ENCODE data around the gene FPR3.

Gene FPR3

GRCh38 chr19:51754109-51754508, 40.8 kb upstream of the FPR3 start:
- no peaks in the 10 kb centered on the region for H3K36me3 ChIP-seq (ENCODE audit: low read depth)
- ATAC-seq (ENCODE audit: low read depth) = no peak
- no peak for DNase-seq (ENCODE audit: low spot score)
- no peak overlapping the region for H3K27ac ChIP-seq (ENCODE audit: poor library complexity, severe bottlenecking)
- no peaks in the 10 kb centered on the region for H3K9me3 ChIP-seq (ENCODE audit: severe bottlenecking)
- no peak for TF ChIP-seq CTCF (IDR thresholded peaks at IDR 0.05; ENCODE audit: poor library complexity, severe bottlenecking)
- H3K27me3 ChIP-seq (ENCODE audit: insufficient read depth, poor library complexity, severe bottlenecking) = no peaks in the 10 kb centered on the region
- H3K4me1 ChIP-seq (ENCODE audit: insufficient read depth, poor library complexity, severe bottlenecking) = no peaks in the 10 kb centered on the region
- H3K4me3 ChIP-seq (ENCODE audit: severe bottlenecking) = no peak overlapping the region

- ATAC-seq (ENCODE audit: low read depth) (no peak), DNase-seq (ENCODE audit: low spot score) (no peak)
- H3K4me3 ChIP-seq (ENCODE audit: severe bottlenecking) = no peak overlapping the region
- TF ChIP-seq CTCF (IDR thresholded peaks at IDR 0.05; ENCODE audit: poor library complexity, severe bottlenecking) = no peak
- no peaks in the 10 kb centered on the region for H3K36me3 ChIP-seq (ENCODE audit: low read depth)
- no peaks in the 10 kb centered on the region for H3K9me3 ChIP-seq (ENCODE audit: severe bottlenecking)
- H3K4me1 ChIP-seq (ENCODE audit: insufficient read depth, poor library complexity, severe bottlenecking) = no peaks in the 10 kb centered on the region
- H3K27me3 ChIP-seq (ENCODE audit: insufficient read depth, poor library complexity, severe bottlenecking) = no peaks in the 10 kb centered on the region
- H3K27ac ChIP-seq (ENCODE audit: poor library complexity, severe bottlenecking) = no peak overlapping the region
Measured at GRCh38 chr19:51754770-51755169, 40.2 kb upstream of the FPR3 start.

- ATAC-seq (ENCODE audit: low read depth) (no peak), DNase-seq (ENCODE audit: low spot score) (no peak)
- no peaks in the 10 kb centered on the region for H3K9me3 ChIP-seq (ENCODE audit: severe bottlenecking)
- H3K27ac ChIP-seq (ENCODE audit: poor library complexity, severe bottlenecking) = no peak overlapping the region
- TF ChIP-seq CTCF (IDR thresholded peaks at IDR 0.05; ENCODE audit: poor library complexity, severe bottlenecking) = no peak
- H3K4me3 ChIP-seq (ENCODE audit: severe bottlenecking) = no peak overlapping the region
- no peaks in the 10 kb centered on the region for H3K36me3 ChIP-seq (ENCODE audit: low read depth)
- no peaks in the 10 kb centered on the region for H3K4me1 ChIP-seq (ENCODE audit: insufficient read depth, poor library complexity, severe bottlenecking)
- no peaks in the 10 kb centered on the region for H3K27me3 ChIP-seq (ENCODE audit: insufficient read depth, poor library complexity, severe bottlenecking)
Measured at GRCh38 chr19:51755571-51755970, 39.4 kb upstream of the FPR3 start.

GRCh38 chr19:51760697-51761356, 34.1 kb upstream of the FPR3 start, which contains the start of gene FPR2:
FPR2 (plus strand) TSS chr19:51761180; CDS start chr19:51768659, 7,479 bp downstream.
- Histone ChIP-seq H3K27me3 (ENCODE audit: insufficient read depth, poor library complexity, severe bottlenecking) (no peaks in the 10 kb centered on the region), H3K9me3 (ENCODE audit: severe bottlenecking) (no peaks in the 10 kb centered on the region), H3K27ac (ENCODE audit: poor library complexity, severe bottlenecking) (no peak within 1 kb of the TSS), H3K36me3 (ENCODE audit: low read depth) (no peaks in the 10 kb centered on the region), H3K4me1 (ENCODE audit: insufficient read depth, poor library complexity, severe bottlenecking) (no peaks in the 10 kb centered on the region), H3K4me3 (ENCODE audit: severe bottlenecking) (no peak within 1 kb of the TSS)
- no peak for TF ChIP-seq CTCF (IDR thresholded peaks at IDR 0.05; ENCODE audit: poor library complexity, severe bottlenecking)
- ATAC-seq (ENCODE audit: low read depth) (no peak), DNase-seq (ENCODE audit: low spot score) (no peak)

- no peak for TF ChIP-seq CTCF (IDR thresholded peaks at IDR 0.05; ENCODE audit: poor library complexity, severe bottlenecking)
- no peak for DNase-seq (ENCODE audit: low spot score)
- Histone ChIP-seq H3K27ac (ENCODE audit: poor library complexity, severe bottlenecking) (no peak overlapping the region), H3K4me3 (ENCODE audit: severe bottlenecking) (no peak overlapping the region), H3K9me3 (ENCODE audit: severe bottlenecking) (no peaks in the 10 kb centered on the region), H3K4me1 (ENCODE audit: insufficient read depth, poor library complexity, severe bottlenecking) (no peaks in the 10 kb centered on the region), H3K36me3 (ENCODE audit: low read depth) (no peaks in the 10 kb centered on the region), H3K27me3 (ENCODE audit: insufficient read depth, poor library complexity, severe bottlenecking) (no peaks in the 10 kb centered on the region)
- no peak for ATAC-seq (ENCODE audit: low read depth)
Measured at GRCh38 chr19:51761696-51762095, 33.3 kb upstream of the FPR3 start.
